SU-DHL-6 (cell line): ENCODE data around the gene GPR142.

Experiments
- H2AFZ ChIP-seq: fragments of 200-600 bp; sonication (generic); 2 replicates; pipeline ENCODE4 v1.6.1; 2014; ENCODE audit warnings: low read depth, mild to moderate bottlenecking, moderate library complexity, mixed read lengths, antibody characterized with exemption, low read length; ENCODE audit not compliant: severe bottlenecking
- H3F3A ChIP-seq: fragments of 200-600 bp; shearing (Covaris generic); 2 replicates; pipeline ENCODE4 v1.6.0; 2016; ENCODE audit warnings: antibody characterized with exemption, mild to moderate bottlenecking; ENCODE audit not compliant: insufficient read depth
- H3K27ac ChIP-seq: fragments of 200-600 bp; sonication (generic); 2 replicates; pipeline ENCODE4 v1.5.1; 2016; ENCODE audit warnings: low read depth, mild to moderate bottlenecking, low read length, moderate library complexity, mixed read lengths
- H3K27me3 ChIP-seq: fragments of 200-600 bp; sonication (generic), shearing (Covaris generic); 2 replicates; pipeline ENCODE4 v1.6.0; 2014; ENCODE audit warnings: mild to moderate bottlenecking, low read length
- H3K36me3 ChIP-seq: fragments of 200-600 bp; sonication (generic); 2 replicates; pipeline ENCODE4 v1.6.1; 2014; ENCODE audit warnings: mild to moderate bottlenecking, low read length, mixed read lengths
- H3K4me2 ChIP-seq: fragments of 300-600, 200-600 bp; shearing (Covaris generic), sonication (generic); 2 replicates; pipeline ENCODE4 v1.6.0; 2014; ENCODE audit warnings: low read length, low read depth, mild to moderate bottlenecking; ENCODE audit not compliant: poor library complexity, severe bottlenecking
- H3K4me3 ChIP-seq: fragments of 200-600 bp; sonication (generic); 2 replicates; pipeline ENCODE4 v1.5.1; 2014; ENCODE audit warnings: antibody characterized with exemption, low read length, mild to moderate bottlenecking, mixed read lengths; ENCODE audit not compliant: insufficient read depth, poor library complexity, severe bottlenecking
- H3K79me2 ChIP-seq: fragments of 200-600 bp; sonication (generic); 2 replicates; pipeline ENCODE4 v1.6.1; 2014; ENCODE audit warnings: mild to moderate bottlenecking, low read length, moderate library complexity; ENCODE audit not compliant: insufficient read depth
- H3K9ac ChIP-seq: fragments of 200-600 bp; sonication (generic); 2 replicates; pipeline ENCODE4 v1.7.0; 2014; ENCODE audit warnings: mild to moderate bottlenecking, low read length
- H3K9me2 ChIP-seq: fragments of 200-600 bp; sonication (generic); replicated peaks from 2 replicates; pipeline ENCODE4 v1.6.1; 2014; ENCODE audit warnings: low read length; ENCODE audit not compliant: insufficient read depth
- H3K9me3 ChIP-seq: fragments of 200-600 bp; sonication (generic); 2 replicates; pipeline ENCODE4 v1.6.1; 2014; ENCODE audit warnings: low read length, mixed read lengths; ENCODE audit not compliant: insufficient read depth
- H4K20me1 ChIP-seq: fragments of 200-600 bp; sonication (generic); 2 replicates; pipeline ENCODE4 v1.6.1; 2014; ENCODE audit warnings: low read depth, mild to moderate bottlenecking, antibody characterized with exemption, low read length, moderate library complexity, mixed read lengths
- EZH2phosphoT487 ChIP-seq: fragments of 200-600 bp; sonication (generic), shearing (Covaris generic); conservative IDR thresholded peaks from 2 replicates; pipeline ENCODE4 v1.6.1; 2018; ENCODE audit warnings: mild to moderate bottlenecking, antibody characterized with exemption, low read length, moderate library complexity, mixed read lengths
- TF ChIP-seq, protein P1 (sequence below): fragments of 200-600 bp; sonication (generic); IDR thresholded peaks from one replicate; pipeline ENCODE4 v1.5.1; 2017; ENCODE audit warnings: antibody characterized with exemption, mild to moderate bottlenecking, low read length, moderate library complexity; ENCODE audit not compliant: insufficient read depth, poor library complexity, severe bottlenecking

The GPR142 gene

DNA sequence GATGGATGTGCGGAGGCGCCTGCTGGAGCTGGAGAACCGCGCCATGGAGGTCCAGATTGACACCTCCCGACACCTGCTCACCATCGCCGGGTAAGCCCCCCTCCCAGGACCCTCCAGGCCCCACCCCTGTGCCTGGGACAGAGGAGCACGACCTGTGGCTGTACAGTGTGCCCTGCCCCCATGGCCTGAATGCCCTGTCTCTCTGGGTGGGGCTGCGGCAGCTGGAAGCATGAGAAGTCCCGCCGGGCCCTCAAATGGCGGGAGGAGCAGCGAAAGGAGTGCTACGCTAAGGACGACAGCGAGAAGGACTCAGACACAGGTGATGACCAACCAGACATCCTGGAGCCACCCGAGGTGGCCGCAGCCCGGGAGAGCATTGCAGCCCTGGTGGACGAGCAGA, 16.8 kb upstream of the GPR142 start:
- Histone ChIP-seq H4K20me1 (no peaks in the 10 kb centered on the region), H3K9me2 (no peaks in the 10 kb centered on the region), H3K27me3 (no peaks in the 10 kb centered on the region), H3F3A (no peaks in the 10 kb centered on the region), H3K27ac (no peak overlapping the region), H3K79me2 (no peaks in the 10 kb centered on the region), H3K4me3 (no peak overlapping the region), H2AFZ (no peak overlapping the region), H3K4me2 (no peak overlapping the region), H3K9me3 (no peaks in the 10 kb centered on the region), H3K9ac (no peak overlapping the region), H3K36me3 (no peaks in the 10 kb centered on the region)
- no peak for TF ChIP-seq EZH2phosphoT487
- TF ChIP-seq, protein P1, sequence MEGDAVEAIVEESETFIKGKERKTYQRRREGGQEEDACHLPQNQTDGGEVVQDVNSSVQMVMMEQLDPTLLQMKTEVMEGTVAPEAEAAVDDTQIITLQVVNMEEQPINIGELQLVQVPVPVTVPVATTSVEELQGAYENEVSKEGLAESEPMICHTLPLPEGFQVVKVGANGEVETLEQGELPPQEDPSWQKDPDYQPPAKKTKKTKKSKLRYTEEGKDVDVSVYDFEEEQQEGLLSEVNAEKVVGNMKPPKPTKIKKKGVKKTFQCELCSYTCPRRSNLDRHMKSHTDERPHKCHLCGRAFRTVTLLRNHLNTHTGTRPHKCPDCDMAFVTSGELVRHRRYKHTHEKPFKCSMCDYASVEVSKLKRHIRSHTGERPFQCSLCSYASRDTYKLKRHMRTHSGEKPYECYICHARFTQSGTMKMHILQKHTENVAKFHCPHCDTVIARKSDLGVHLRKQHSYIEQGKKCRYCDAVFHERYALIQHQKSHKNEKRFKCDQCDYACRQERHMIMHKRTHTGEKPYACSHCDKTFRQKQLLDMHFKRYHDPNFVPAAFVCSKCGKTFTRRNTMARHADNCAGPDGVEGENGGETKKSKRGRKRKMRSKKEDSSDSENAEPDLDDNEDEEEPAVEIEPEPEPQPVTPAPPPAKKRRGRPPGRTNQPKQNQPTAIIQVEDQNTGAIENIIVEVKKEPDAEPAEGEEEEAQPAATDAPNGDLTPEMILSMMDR: no peak

DNA sequence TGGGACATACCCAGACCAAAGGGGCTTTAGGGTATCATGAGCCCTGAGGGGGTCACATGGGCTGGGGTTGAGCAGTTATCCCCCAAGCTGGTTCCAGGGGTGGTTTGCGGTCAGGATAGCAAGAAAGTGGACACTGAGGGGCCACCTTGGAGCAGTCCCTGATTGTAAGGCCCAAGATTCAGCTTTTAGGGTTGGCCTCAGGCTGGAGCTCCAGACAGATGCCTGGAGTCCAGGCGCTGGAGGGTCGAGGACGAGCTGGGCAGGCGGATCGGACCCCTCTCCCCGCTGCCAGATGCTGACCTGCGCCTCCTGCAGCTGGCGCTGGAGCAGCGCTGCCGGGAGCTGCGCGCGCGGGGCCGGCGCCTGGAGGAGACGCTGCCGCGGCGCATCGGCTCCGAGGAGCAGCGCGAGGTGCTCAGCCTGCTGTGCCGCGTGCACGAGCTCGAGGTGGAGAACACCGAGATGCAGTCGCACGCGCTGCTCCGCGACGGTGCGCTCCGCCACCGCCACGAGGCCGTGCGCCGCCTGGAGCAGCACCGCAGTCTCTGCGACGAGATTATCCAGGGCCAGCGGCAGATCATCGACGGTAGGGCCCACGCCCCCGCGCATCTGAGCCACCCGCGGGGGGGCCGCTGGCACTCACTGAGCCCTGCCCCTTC, 15.6 kb upstream of the GPR142 start:
- Histone ChIP-seq H3K36me3 (no peaks in the 10 kb centered on the region), H3K27me3 (no peaks in the 10 kb centered on the region)

DNA sequence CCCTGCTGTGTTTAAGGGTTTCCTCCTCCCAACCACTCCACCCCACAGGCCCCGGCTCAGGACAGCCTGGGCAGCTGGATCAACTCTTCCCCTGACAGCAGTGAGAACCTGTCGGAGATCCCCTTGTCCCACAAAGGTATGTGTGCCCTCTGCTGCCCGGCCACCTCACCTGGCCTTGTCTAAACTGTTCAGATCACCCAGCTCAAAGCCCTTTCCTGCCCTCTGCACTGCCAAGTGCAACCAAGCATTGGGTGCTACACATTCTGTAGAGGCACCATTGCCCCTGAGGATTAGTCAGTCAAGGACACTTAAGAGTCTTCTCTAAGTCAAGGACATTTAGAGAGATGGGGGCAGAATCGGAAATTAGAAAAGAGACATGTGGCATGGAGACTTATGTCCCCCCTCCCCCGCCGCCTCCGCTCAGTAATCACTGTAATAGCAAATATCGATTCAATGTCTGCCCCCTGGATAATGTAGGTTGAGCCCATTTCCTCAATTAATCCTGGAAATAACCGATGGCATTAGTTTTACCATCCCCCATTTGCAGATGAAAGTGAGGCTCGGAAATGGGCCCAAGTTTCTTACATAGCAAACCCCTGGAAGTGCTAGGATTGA, 13.8 kb upstream of the GPR142 start:
- Histone ChIP-seq H2AFZ (no peak overlapping the region), H3K9ac (no peak overlapping the region), H3K9me2 (no peaks in the 10 kb centered on the region), H3K79me2 (no peaks in the 10 kb centered on the region), H3K4me3 (no peak overlapping the region), H3K27ac (no peak overlapping the region), H3K4me2 (no peak overlapping the region), H3K36me3 (no peaks in the 10 kb centered on the region), H3K9me3 (no peaks in the 10 kb centered on the region), H3F3A (no peaks in the 10 kb centered on the region), H4K20me1 (no peaks in the 10 kb centered on the region), H3K27me3 (no peaks in the 10 kb centered on the region)
- TF ChIP-seq, protein P1: no peak
- TF ChIP-seq EZH2phosphoT487: no peak

More for the DNA sequence above, 15.6 kb upstream of the GPR142 start:
- no peak overlapping the region for H3K4me2 ChIP-seq
- H3F3A ChIP-seq: no peaks in the 10 kb centered on the region
- TF ChIP-seq, protein P1: no peak
- TF ChIP-seq EZH2phosphoT487: no peak
- no peaks in the 10 kb centered on the region for H3K9me2 ChIP-seq
- H2AFZ ChIP-seq: no peak overlapping the region
- H3K9me3 ChIP-seq: no peaks in the 10 kb centered on the region
- no peak overlapping the region for H3K4me3 ChIP-seq
- no peak overlapping the region for H3K9ac ChIP-seq
- H4K20me1 ChIP-seq: no peaks in the 10 kb centered on the region
- no peaks in the 10 kb centered on the region for H3K79me2 ChIP-seq
- no peak overlapping the region for H3K27ac ChIP-seq
